Measurements from ENCODE around the gene LRRC23. TPM values are rescaled to one million over a fixed set of nuclear protein-coding genes. Genes with fewer than 3 reads are reported as not detected.

Gene LRRC23
- total and polyA plus RNA-seq, 3 donors from 2014 or later, result 32.7 to 112 (median 33.9) TPM

GRCh38 chr12:6921539-6921938, 16.9 kb downstream of the LRRC23 start:
- H3K9me3 ChIP-seq, result no peaks in the 10 kb centered on the region
- H3K27ac ChIP-seq, result no peak overlapping the region
- no peaks in the 10 kb centered on the region for H3K27me3 ChIP-seq
- no peaks in the 10 kb centered on the region for H3K36me3 ChIP-seq (ENCODE audit: low read depth, missing control alignments)
- 65 to 75% methylated on average over 7 of the region's 7 CpGs for WGBS, 2 donors
- H3K4me3 ChIP-seq, result no peak overlapping the region
- H3K4me1 ChIP-seq, result peaks cover 25% of the 10 kb centered on the region
- TF ChIP-seq POLR2A (IDR thresholded peaks at IDR 0.05) (no peak), CTCF (IDR thresholded peaks at IDR 0.05) (no peak)
- no peak for DNase-seq
- intact Hi-C loops (cut with DNase I; ENCODE audit: low total_unique reads), result no loop called here

- H3K27me3 ChIP-seq, result no peaks in the 10 kb centered on the region
- H3K4me3 ChIP-seq, result no peak overlapping the region
- intact Hi-C loops (cut with DNase I; ENCODE audit: low total_unique reads), result no loop called here
- no peak for DNase-seq
- 88 to 90% methylated on average over 6 to 9 of the region's 9 CpGs for WGBS, 2 donors
- no peak overlapping the region for H3K27ac ChIP-seq
- H3K9me3 ChIP-seq, result no peaks in the 10 kb centered on the region
- H3K4me1 ChIP-seq, result peaks cover 25% of the 10 kb centered on the region
- no peaks in the 10 kb centered on the region for H3K36me3 ChIP-seq (ENCODE audit: low read depth, missing control alignments)
- TF ChIP-seq POLR2A (IDR thresholded peaks at IDR 0.05) (no peak), CTCF (IDR thresholded peaks at IDR 0.05) (no peak)
These were observed 17.6 kb downstream of the LRRC23 start for GRCh38 chr12:6921996-6922946.

- H3K4me1 ChIP-seq, result peaks cover 25% of the 10 kb centered on the region
- no peaks in the 10 kb centered on the region for H3K9me3 ChIP-seq
- 78 to 79% methylated on average over 10 of the region's 10 CpGs for WGBS, 2 donors
- no peak for TF ChIP-seq POLR2A (IDR thresholded peaks at IDR 0.05)
- TF ChIP-seq CTCF (IDR thresholded peaks at IDR 0.05), result no peak
- DNase-seq, result no peak
- no peaks in the 10 kb centered on the region for H3K36me3 ChIP-seq (ENCODE audit: low read depth, missing control alignments)
- intact Hi-C loops (cut with DNase I; ENCODE audit: low total_unique reads), result no loop called here
- no peak overlapping the region for H3K4me3 ChIP-seq
- no peak overlapping the region for H3K27ac ChIP-seq
- no peaks in the 10 kb centered on the region for H3K27me3 ChIP-seq
These were observed 18.5 kb downstream of the LRRC23 start for GRCh38 chr12:6923003-6923732.

- Histone ChIP-seq H3K4me3 (no peak overlapping the region), H3K36me3 (ENCODE audit: low read depth, missing control alignments) (no peaks in the 10 kb centered on the region), H3K27ac (peak overlapping the region in 1 of 2 donors; percentile 98), H3K9me3 (no peaks in the 10 kb centered on the region), H3K4me1 (peaks cover 26% of the 10 kb centered on the region), H3K27me3 (no peaks in the 10 kb centered on the region)
- 55 to 61% methylated on average over 6 of the region's 6 CpGs for WGBS, 2 donors
- intact Hi-C loops (cut with DNase I; ENCODE audit: low total_unique reads), result no loop called here
- TF ChIP-seq POLR2A (IDR thresholded peaks at IDR 0.05) (no peak), CTCF (IDR thresholded peaks at IDR 0.05) (no peak)
- no peak for DNase-seq
These were observed 19.2 kb downstream of the LRRC23 start for GRCh38 chr12:6923851-6924250.
